HG02870 (cell line): ENCODE measurements around the gene TBC1D16.
"Not testable (repeated sequence)": the region's sequence is repeated elsewhere in the genome, so short reads cannot be mapped to it uniquely, and the experiment has no call there.

Experiments used
- ATAC-seq: cut with Tn5 transposase; IDR thresholded peaks from one replicate; pipeline ENCODE4 v1.9.1; 2021; ENCODE audit warnings: mild to moderate bottlenecking, moderate library complexity; ENCODE audit not compliant: unreplicated experiment

Gene TBC1D16

GRCh38 chr17:80055597-80055996 lies 19.9 kb upstream of the TBC1D16 start:
- no peak for ATAC-seq

- ATAC-seq: no peak
These were observed 17.4 kb upstream of the TBC1D16 start for GRCh38 chr17:80053102-80053501.

DNA sequence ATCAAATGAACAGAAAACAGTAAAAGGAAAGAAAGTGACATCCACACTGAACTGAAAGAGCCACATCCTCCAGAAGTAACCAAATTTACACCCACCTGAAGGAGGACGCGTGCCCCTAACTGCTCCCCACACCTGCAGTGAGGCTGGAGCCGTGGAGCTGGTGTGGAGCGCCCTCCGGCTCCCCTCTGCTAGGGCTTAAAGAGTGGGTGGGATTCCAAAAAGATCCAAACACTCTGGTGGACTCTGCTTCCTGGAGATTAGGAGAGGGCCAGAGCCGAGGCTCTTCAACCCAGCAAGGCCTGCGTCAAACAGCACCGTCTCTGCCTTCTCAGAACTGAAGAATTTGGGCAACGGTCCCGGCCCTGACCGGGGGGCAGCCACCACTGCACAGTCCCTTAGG lies 16.0 kb upstream of the TBC1D16 start:
- no peak for ATAC-seq

GRCh38 chr17:80050706-80051105 lies 15.0 kb upstream of the TBC1D16 start:
- ATAC-seq: no peak

DNA sequence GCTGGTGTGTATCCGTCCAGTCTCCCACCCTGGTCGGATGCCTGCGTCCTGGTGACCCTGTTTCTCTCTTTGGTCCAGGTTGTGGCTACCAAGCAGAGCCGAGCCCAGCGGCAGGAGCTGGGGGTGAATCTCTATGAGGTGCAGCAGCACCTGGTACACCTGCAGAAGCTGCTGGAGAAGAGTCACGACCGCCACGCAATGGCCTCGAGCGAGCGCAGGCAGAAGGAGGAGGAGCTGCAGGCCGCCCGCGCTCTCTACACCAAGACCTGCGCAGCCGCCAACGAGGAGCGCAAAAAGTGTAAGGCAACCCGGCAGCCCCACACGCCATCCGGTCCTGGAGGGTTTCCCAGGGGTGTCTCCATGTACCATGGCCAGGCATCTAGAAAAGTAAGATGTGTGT lies 14.3 kb upstream of the TBC1D16 start:
- ATAC-seq: no peak

DNA sequence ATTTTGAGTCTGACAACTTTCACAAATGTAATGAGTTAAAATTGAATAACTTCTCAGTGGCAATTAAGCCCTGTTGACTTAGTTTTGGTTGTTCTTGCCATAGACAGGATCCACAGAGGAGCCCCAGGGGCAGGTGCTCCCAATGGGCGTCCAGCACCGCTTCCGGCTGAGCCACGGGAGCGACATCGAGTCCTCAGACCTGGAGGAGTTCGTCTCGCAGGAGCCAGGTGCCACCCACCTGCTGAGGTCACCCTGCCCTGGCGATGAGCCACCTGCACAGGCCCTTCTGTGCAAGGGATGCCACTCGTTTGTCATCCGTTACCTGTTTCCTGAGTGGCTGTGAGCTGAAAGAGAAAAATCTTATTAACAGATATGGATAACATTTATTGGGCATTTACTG lies 11.5 kb upstream of the TBC1D16 start:
- no peak for ATAC-seq

GRCh38 chr17:80046709-80047108 lies 11.0 kb upstream of the TBC1D16 start:
- not testable (repeated sequence) for ATAC-seq

GRCh38 chr17:80045703-80046102 lies 10.0 kb upstream of the TBC1D16 start:
- ATAC-seq: no peak

- ATAC-seq: no peak
These were observed 8.3 kb upstream of the TBC1D16 start for GRCh38 chr17:80043963-80044362.

DNA sequence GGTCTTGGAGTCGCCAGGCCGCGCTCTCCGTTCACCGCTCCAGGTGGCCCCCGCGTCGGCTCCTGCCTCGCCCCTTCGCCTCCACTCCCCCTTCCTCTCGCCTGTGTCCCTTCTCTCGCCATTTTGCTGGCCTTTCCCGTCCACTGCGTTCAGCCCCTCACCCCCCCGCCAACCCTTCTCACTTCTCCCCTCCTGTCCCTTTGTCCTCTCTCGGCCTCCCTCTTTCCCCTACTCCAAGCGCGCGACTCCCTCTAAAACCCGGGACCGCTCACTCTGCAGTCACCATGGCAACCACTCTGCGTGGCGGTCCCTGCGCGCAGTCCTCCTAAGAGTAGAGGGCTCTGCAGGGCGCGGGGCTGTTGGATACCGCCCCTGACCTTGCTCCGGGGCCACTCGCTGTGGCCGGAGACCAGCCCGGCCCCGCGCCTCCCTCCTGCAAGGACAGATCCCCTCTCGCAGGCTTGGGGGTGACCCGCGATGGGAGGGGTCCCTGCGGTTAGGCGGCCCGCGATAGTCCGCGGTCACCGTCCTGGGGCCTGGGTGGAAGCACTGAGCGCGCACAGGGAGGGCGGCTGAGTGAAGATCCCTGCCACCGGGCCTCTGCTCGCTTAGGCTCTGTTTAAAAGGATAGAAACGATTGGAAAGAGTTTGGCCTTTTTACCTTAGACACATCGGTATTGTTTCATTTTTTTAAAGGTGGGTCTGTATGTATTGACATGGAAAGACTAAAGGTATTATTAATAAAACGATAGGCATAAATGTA lies 1.2 kb upstream of the TBC1D16 start:
- ATAC-seq: no peak

- ATAC-seq: no peak
These were observed 454 bp upstream of the TBC1D16 start, which contains the start of gene CCDC40 for GRCh38 chr17:80035937-80036714. CCDC40 (plus strand) TSS chr17:80036642; CDS start chr17:80036663, 21 bp downstream.

DNA sequence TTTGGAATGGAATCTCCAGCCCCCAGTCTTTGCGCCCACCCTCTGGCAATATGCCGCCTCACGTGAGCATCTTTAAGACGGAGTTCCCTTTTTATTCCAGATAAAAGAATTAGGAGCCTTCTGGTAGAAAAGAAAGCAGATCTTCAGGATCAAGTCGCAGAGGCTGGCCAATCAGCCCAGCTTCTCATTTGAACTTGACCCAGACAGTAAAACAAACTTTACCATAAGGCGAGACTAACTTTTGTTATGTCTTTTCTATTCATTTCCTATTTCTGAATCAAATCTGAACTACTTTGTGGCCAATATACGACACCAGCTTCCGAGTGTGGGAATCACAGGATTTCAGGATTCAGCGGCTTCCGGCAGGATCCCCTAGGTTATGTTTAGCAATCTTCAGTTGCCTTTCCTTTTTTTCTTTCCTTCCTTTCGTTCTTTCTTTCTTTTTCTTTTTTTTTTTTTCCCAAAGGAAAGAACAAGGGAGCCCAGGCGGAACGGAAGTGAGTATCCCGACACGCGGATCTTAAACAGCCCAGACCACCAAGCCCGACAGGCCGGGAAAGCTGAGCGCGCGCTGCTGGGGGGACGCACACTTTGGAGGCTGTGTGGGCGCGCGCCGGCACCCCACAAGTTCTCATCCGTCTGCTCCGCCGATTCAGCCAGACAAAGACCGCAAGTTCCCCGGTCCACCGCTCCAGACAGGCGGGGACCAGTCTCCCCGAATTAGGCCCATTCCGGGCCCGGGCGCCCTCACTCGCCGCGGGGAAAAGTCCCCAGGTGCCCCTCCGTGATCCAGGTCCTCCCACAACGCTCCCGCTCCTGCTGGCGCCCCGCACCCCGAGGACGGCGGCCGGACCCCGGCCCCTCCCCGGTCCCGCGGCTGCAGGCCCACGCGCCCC lies 633 bp downstream of the TBC1D16 start:
- no peak for ATAC-seq

GRCh38 chr17:80033840-80034239 lies 1.8 kb downstream of the TBC1D16 start:
- no peak for ATAC-seq

GRCh38 chr17:80032614-80033171 lies 3.0 kb downstream of the TBC1D16 start:
- no peak for ATAC-seq

- ATAC-seq: no peak
These were observed 3.8 kb downstream of the TBC1D16 start for GRCh38 chr17:80031691-80032430.

DNA sequence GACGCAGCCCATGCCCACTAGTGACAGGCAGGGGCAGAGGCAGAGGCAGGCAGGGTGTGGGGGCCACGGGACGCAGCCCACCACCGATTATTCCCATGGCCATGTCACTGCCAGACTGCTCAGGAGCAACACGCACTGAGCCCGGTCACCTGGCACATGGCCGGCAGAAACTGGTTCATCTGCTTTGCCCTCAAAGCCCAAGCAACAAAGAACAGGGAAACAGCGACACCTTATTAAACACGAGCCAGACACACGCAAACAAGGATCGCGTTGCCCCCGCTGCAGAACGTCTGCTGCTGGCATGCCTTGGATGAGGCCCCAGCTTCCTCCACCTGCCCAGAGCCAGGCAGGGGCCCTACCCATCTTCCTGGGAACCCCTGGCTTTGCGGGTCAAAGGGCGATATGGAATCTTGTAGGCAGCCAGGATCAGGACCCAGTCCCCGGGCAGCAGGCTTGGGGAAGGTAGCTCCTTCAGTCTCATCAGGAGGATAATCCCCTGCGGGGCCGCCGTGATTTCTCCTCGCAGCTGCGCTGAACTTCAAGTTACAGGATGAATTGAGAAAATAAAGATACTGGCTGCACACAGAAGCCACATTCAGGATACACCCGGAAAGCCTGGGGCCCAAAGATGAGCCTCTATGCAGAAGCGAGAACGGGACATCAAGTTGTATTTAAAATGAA lies 4.8 kb downstream of the TBC1D16 start:
- no peak for ATAC-seq

- ATAC-seq: no peak
These were observed 6.3 kb downstream of the TBC1D16 start for GRCh38 chr17:80029258-80029974.

DNA sequence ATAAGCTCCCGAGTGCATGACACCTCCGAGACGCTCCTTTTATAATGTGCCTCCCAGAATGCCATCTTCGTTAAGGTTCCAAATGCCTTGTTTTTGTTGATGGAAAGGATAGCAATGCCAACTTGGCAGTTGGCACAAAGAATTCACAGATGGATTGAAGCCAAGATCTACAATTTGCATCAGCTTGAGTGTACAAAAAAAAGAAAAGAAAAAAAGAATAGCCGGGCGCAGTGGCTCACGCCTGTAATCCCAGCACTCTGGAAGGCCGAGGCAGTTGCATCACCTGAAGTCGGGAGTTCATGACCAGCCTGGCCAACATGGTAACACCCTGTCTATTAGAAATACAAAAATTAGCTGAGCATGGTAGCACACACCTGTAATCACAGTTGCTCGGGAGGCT lies 7.6 kb downstream of the TBC1D16 start:
- ATAC-seq: no peak

DNA sequence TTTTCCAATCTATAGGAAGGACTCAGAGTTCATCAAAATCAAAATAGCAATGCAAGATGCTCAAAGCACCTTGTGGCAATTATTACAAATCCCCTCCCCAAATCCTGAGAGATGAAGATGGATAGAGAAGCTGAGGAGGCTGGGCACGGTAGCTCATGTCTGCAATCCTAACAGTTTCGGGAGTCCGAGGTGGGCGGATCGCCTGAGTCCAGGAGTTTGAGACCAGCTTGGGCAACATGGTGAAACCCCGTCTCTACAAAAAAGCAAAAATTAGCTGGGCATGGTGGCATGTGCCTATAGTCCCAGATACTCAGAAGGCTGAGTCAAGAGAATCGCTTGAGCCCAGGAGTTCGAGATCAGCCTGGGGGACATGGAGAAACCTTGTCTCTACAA lies 8.6 kb downstream of the TBC1D16 start:
- no peak for ATAC-seq
